CD14-positive monocyte (primary cell): Measurements from ENCODE around the gene KDM1B. TPM values are rescaled to one million over a fixed set of nuclear protein-coding genes. Genes with fewer than 3 reads are reported as not detected.

Experiments used
- DNase-seq, 3 donors: peaks; one replicate each; pipeline ENCODE4 v3.0.0-alpha.2; 2011 to 2022
- H2AFZ ChIP-seq: 2 replicates; pipeline ENCODE4 v1.6.0; 2012; ENCODE audit warnings: mild to moderate bottlenecking, low read depth, low read length, inconsistent platforms; ENCODE audit not compliant: insufficient read depth, poor library complexity, severe bottlenecking
- H3K27ac ChIP-seq, 2 donors: 1 replicate in 1 of 2; 2 replicates in 1 of 2; pipeline ENCODE4 v1.5.1; 2012 to 2013; ENCODE audit warnings: low read length in 2 of 2, control low read depth in 1 of 2, inconsistent platforms in 1 of 2, low read depth in 1 of 2, mild to moderate bottlenecking in 1 of 2
- H3K27me3 ChIP-seq, 2 donors: one replicate each; pipeline versions ENCODE4 v1.6.0 to v1.6.1; 2011 to 2013; ENCODE audit warnings: low read length in 2 of 2; ENCODE audit not compliant: control insufficient read depth in 2 of 2, insufficient read depth in 2 of 2
- H3K36me3 ChIP-seq, 2 donors: replicated peaks in 1 of 2; 1 replicate in 1 of 2; 2 replicates in 1 of 2; pipeline versions ENCODE4 v1.5.1 to v1.6.1; 2012 to 2013; ENCODE audit warnings: low read length in 2 of 2, control low read depth in 1 of 2, inconsistent platforms in 1 of 2, mild to moderate bottlenecking in 1 of 2; ENCODE audit not compliant: insufficient read depth in 2 of 2, control insufficient read depth in 1 of 2
- H3K4me1 ChIP-seq, 2 donors: 1 replicate in 1 of 2; 2 replicates in 1 of 2; pipeline versions ENCODE4 v1.5.1 to v1.6.1; 2012 to 2013; ENCODE audit warnings: low read length in 2 of 2, control low read depth in 1 of 2, inconsistent platforms in 1 of 2, mild to moderate bottlenecking in 1 of 2, moderate library complexity in 1 of 2; ENCODE audit not compliant: insufficient read depth in 2 of 2, control insufficient read depth in 1 of 2
- H3K4me2 ChIP-seq: replicated peaks from 2 replicates; pipeline ENCODE3; 2012; ENCODE audit warnings: low read length, moderate library complexity, mild to moderate bottlenecking; ENCODE audit not compliant: poor library complexity, severe bottlenecking; ENCODE audit errors: extremely low read depth
- H3K4me3 ChIP-seq, 3 experiments: fragments of 200-600 bp in 1 of 3; sonication (generic) in 1 of 3; replicated peaks in 1 of 3; 1 replicate in 2 of 3; 2 replicates in 1 of 3; pipeline ENCODE4 v1.5.1; 2011 to 2013; ENCODE audit warnings: low read length in 3 of 3, mild to moderate bottlenecking in 3 of 3, control low read depth in 2 of 3, low read depth in 2 of 3, inconsistent platforms in 1 of 3, moderate library complexity in 1 of 3
- H3K79me2 ChIP-seq: 2 replicates; pipeline ENCODE4 v1.6.0; 2012; ENCODE audit warnings: mild to moderate bottlenecking, control low read depth, inconsistent platforms, low read length, moderate library complexity; ENCODE audit not compliant: insufficient read depth
- H3K9ac ChIP-seq: 2 replicates; pipeline ENCODE4 v1.6.0; 2017; ENCODE audit warnings: low read length, mild to moderate bottlenecking; ENCODE audit not compliant: insufficient read depth, poor library complexity, severe bottlenecking
- H3K9me3 ChIP-seq, 2 donors: replicated peaks in 1 of 2; 1 replicate in 1 of 2; 2 replicates in 1 of 2; pipeline versions ENCODE4 v1.5.1 to v1.6.1; 2012 to 2013; ENCODE audit warnings: low read length in 2 of 2, control low read depth in 1 of 2; ENCODE audit not compliant: control insufficient read depth in 1 of 2, insufficient read depth in 1 of 2
- H4K20me1 ChIP-seq: 2 replicates; pipeline ENCODE4 v1.6.0; 2012; ENCODE audit warnings: mild to moderate bottlenecking, low read length, control low read depth, moderate library complexity; ENCODE audit not compliant: insufficient read depth
- H3K27ac Mint-ChIP-seq, 7 donors: one replicate each; pipeline ENCODE4 v1.8.0; 2020; ENCODE audit warnings: mild to moderate bottlenecking in 7 of 7, mixed read lengths in 7 of 7, moderate library complexity in 6 of 7, inconsistent platforms in 2 of 7
- H3K27me3 Mint-ChIP-seq, 3 donors: one replicate each; pipeline ENCODE4 v1.8.0; 2021 to 2022; ENCODE audit warnings: low read depth in 3 of 3, mild to moderate bottlenecking in 3 of 3, mixed read lengths in 3 of 3, moderate library complexity in 3 of 3, inconsistent platforms in 1 of 3
- H3K36me3 Mint-ChIP-seq, 2 donors: one replicate each; pipeline ENCODE4 v1.8.0; 2020; ENCODE audit warnings: mixed read lengths in 2 of 2, inconsistent platforms in 1 of 2, mild to moderate bottlenecking in 1 of 2
- H3K4me1 Mint-ChIP-seq: one replicate; pipeline ENCODE4 v1.8.0; 2020; ENCODE audit warnings: mild to moderate bottlenecking, mixed read lengths
- H3K4me3 Mint-ChIP-seq, 2 donors: one replicate each; pipeline ENCODE4 v1.8.0; 2020; ENCODE audit warnings: mild to moderate bottlenecking in 2 of 2, mixed read lengths in 2 of 2, moderate library complexity in 1 of 2
- H3K9me3 Mint-ChIP-seq, 7 donors: one replicate each; pipeline ENCODE4 v1.8.0; 2020 to 2022; ENCODE audit warnings: mixed read lengths in 7 of 7, mild to moderate bottlenecking in 6 of 7, moderate library complexity in 6 of 7, inconsistent platforms in 2 of 7
- CTCF ChIP-seq: fragments of 200-600 bp; IDR thresholded peaks from one replicate; pipeline ENCODE4 v1.8.0; 2022; ENCODE audit warnings: antibody characterized with exemption, mild to moderate bottlenecking
- WGBS: methylation state at CpG from one replicate; pipeline ENCODE4 v1.1.5; 2013; ENCODE audit warnings: missing lambda C conversion rate; ENCODE audit not compliant: insufficient coverage; 5-methylcytosine and 5-hydroxymethylcytosine counted together
- intact Hi-C, 2 donors: fragments of 100-400 bp; cut with micrococcal nuclease; formaldehyde crosslinking; loops; one replicate each; pipeline versions ENCODE4 v1.15.0 to v1.15.1; 2023
- polyA plus RNA-seq, 3 donors: library from polyadenylated mRNA; depleted of rRNA in 1 of 3; unstranded in 2 of 3; stranded (reverse) in 1 of 3; fragments of 300-500 nt in 2 of 3; fragments of >200 nt in 1 of 3; fragmentation: Illumina TruSeq in 2 of 3; gene quantifications; 1 replicate in 2 of 3; 2 replicates in 1 of 3; pipeline ENCODE4 v1.2.3, GENCODE V29; 2012 to 2021

KDM1B gene
- polyA plus RNA-seq, 3 donors: 4.4 to 50.8 (median 24.1) TPM

GRCh38 chr6:18162401-18162800 lies 7.2 kb downstream of the KDM1B start:
- peak overlapping the region in 1 of 2 donors; percentile 0 for H3K27ac ChIP-seq
- H3K79me2 ChIP-seq: peaks cover 70% of the 10 kb centered on the region
- no peaks in the 10 kb centered on the region for H3K27me3 ChIP-seq
- intact Hi-C loops: no loop called here
- peak overlapping the region in 3 of 7 donors; percentile 19 to 80 (median 45) for H3K27ac Mint-ChIP-seq
- no peak overlapping the region for H3K4me3 ChIP-seq
- H4K20me1 ChIP-seq: peaks cover 7% of the 10 kb centered on the region
- TF ChIP-seq CTCF: no peak
- H3K4me1 Mint-ChIP-seq: peaks cover 35% of the 10 kb centered on the region
- no peak for DNase-seq
- H3K36me3 Mint-ChIP-seq: peaks cover 52 to 77% of the 10 kb centered on the region in 2 donors
- peaks cover 0 to 2% (median 0%) of the 10 kb centered on the region in 7 donors for H3K9me3 Mint-ChIP-seq
- WGBS: 100% methylated on average over 2 of the region's 2 CpGs
- H3K4me1 ChIP-seq: peaks cover 31 to 55% of the 10 kb centered on the region in 2 donors
- no peak overlapping the region for H3K4me2 ChIP-seq
- H3K36me3 ChIP-seq: peaks cover 54 to 67% of the 10 kb centered on the region in 2 donors
- H3K9me3 ChIP-seq: no peaks in the 10 kb centered on the region
- no peak overlapping the region for H3K4me3 Mint-ChIP-seq
- H3K27me3 Mint-ChIP-seq: no peaks in the 10 kb centered on the region
- H2AFZ ChIP-seq: no peak overlapping the region
- no peak overlapping the region for H3K9ac ChIP-seq

- intact Hi-C loops: no loop called here
- DNase-seq: peak; percentile 73 to 75 (median 73)
- Histone ChIP-seq H3K9ac (peak overlapping the region; percentile 56), H3K79me2 (peaks cover 67% of the 10 kb centered on the region), H3K27ac (peak overlapping the region; percentile 52 to 98), H2AFZ (no peak overlapping the region), H3K9me3 (no peaks in the 10 kb centered on the region), H3K36me3 (peaks cover 61 to 71% of the 10 kb centered on the region in 2 donors), H3K4me1 (peaks cover 32 to 48% of the 10 kb centered on the region in 2 donors), H4K20me1 (no peaks in the 10 kb centered on the region), H3K4me2 (peak overlapping the region; percentile 52), H3K27me3 (no peaks in the 10 kb centered on the region), H3K4me3 (peak overlapping the region in 1 of 3 experiments; percentile 40)
- TF ChIP-seq CTCF: no peak
- 67% methylated on average over 3 of the region's 4 CpGs for WGBS
- H3K27ac Mint-ChIP-seq: peak overlapping the region; percentile 79 to 97 (median 94)
- H3K4me3 Mint-ChIP-seq: no peak overlapping the region
- peaks cover 58 to 79% of the 10 kb centered on the region in 2 donors for H3K36me3 Mint-ChIP-seq
- H3K4me1 Mint-ChIP-seq: peaks cover 29% of the 10 kb centered on the region
- H3K27me3 Mint-ChIP-seq: no peaks in the 10 kb centered on the region
- peaks cover 0 to 2% (median 0%) of the 10 kb centered on the region in 7 donors for H3K9me3 Mint-ChIP-seq
Observed at GRCh38 chr6:18165751-18166150, 10.5 kb downstream of the KDM1B start.
